ENCODE data around the gene SLC6A6.

Gene SLC6A6

DNA sequence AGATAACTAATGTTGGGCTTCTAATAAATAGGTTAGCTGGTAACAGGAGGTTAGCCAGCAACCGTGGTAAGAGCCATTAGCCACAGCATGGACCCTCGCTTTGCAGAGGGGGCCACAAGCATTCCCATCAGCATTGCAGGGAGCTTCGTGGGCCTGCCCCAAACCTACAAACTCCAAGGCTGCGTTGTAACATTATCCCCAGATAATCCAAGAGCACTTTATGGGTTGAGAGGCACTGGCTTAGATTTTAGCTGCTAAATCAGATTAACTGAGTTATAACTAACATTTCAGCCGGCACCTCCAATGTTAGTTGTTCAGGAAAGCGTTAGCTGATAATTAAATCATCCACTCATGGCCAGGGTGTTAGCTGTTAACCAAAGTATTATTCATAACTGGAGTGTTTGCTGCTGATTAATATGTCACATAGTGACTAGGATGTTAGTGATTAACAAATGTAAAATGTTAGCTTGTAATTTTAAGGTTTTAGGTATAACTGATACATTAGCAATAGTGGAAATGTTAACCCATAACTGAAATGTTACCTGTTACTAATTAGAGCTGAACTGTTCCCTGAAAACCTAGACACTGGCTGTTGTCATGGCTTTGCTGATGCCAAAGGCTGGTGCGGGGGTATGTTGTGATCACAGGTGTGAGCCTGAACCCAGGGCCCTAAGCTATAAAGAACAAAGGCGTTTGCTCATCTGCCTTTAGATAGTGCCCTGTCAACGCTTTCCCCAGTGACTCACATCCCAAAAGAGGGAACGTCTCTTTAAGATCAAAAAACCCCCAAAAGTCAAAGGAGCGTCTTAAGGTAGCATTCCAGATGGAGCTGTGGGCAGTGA is 56.2 kb downstream of the SLC6A6 start:
- DNase-seq (ENCODE audit: low read depth, low spot score), result no peak
- no peak overlapping the region for H3K4me3 ChIP-seq (ENCODE audit: low read length)

GRCh38 chr3:14459384-14459783 is 57.0 kb downstream of the SLC6A6 start:
- no peak overlapping the region for H3K4me3 ChIP-seq (ENCODE audit: low read length)
- no peak for DNase-seq (ENCODE audit: low read depth, low spot score)

DNA sequence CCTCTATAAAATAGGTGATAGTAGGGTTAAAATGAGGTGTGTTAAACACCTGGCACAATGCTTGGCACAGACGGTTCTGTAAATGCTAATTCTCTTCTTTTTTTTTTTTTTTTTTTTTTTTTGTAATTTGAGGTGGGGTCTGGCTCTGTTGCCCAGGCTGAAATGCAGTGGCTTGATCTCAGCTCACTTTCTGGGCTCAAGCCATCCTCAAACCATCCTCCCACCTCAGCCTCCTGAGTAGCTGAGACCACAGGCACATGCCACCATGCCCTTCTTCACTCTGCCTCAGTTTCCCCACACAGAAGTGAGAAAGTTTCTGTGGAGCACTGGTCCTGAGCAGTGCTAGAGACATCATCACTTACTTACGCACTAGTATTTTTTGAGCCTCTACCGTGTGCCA is 57.4 kb downstream of the SLC6A6 start:
- H3K4me3 ChIP-seq (ENCODE audit: low read length), result no peak overlapping the region
- no peak for DNase-seq (ENCODE audit: low read depth, low spot score)

DNA sequence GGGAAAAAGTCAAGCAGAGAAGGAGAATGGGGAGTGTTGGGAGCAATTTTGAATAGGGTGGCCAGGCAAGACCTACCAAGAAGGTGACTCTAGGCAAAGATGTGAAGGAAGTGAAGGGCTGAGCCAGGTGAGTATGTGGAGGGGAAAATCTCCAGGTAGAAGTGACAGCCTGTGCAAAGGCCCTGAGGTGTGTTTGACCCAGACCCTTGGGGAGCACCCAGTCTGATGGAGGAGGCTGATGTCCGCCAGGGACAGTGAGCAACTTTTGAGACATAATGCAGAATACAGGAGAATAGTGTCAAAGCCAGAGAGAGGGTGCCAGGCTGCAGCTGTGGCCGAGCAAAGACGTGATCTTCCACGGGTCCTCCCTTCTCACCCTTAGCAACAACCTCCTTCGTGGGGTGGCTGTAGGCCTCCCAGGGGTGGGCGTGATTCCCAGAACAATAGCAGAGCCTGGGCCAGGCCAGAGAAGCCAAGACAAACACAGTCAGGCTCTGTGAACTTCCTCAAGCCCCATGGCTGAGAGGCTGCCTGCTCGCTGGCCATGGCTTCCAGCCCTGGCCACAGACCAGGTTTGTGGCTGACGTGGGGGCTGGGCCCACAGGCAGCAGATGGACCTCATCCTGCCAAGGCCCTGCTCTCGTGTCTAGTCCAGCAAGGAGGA is 58.1 kb downstream of the SLC6A6 start:
- DNase-seq (ENCODE audit: low read depth, low spot score), result no peak
- no peak overlapping the region for H3K4me3 ChIP-seq (ENCODE audit: low read length)

- no peak overlapping the region for H3K4me3 ChIP-seq (ENCODE audit: low read length)
- no peak for DNase-seq (ENCODE audit: low read depth, low spot score)
Observed at GRCh38 chr3:14461006-14461747, 58.8 kb downstream of the SLC6A6 start.

DNA sequence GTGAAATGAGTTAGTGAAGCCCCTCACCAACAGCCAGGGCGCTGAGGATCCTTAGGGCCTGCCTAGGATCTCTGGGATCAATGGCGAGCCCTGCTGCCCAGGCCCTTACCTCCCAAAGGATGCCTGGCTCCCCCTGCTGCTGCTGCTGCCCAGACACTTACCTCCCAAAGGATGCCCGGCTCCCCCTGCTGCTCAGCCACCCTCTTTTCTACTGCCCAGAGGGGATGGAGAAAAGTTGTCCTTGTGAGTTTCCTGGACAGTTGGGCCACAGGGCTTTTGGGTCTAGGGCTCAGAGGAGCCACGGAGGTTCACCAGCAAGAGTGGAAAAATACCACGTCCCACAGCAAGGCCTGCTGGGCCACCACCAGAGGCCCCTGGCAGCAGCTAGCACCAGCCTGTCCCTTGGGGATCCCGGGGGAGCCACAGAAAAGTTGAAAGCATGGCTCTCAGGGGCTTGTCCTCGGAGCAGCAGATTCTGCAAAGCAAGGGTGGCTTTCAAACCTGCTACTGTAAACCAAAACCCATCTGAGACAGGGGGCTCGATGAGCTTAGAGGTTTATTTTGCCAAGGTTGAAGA is 59.4 kb downstream of the SLC6A6 start:
- H3K4me3 ChIP-seq (ENCODE audit: low read length), result no peak overlapping the region
- DNase-seq (ENCODE audit: low read depth, low spot score), result no peak

- DNase-seq (ENCODE audit: low read depth, low spot score), result no peak
- no peak overlapping the region for H3K4me3 ChIP-seq (ENCODE audit: low read length)
Observed at GRCh38 chr3:14462738-14463137, 60.3 kb downstream of the SLC6A6 start.

DNA sequence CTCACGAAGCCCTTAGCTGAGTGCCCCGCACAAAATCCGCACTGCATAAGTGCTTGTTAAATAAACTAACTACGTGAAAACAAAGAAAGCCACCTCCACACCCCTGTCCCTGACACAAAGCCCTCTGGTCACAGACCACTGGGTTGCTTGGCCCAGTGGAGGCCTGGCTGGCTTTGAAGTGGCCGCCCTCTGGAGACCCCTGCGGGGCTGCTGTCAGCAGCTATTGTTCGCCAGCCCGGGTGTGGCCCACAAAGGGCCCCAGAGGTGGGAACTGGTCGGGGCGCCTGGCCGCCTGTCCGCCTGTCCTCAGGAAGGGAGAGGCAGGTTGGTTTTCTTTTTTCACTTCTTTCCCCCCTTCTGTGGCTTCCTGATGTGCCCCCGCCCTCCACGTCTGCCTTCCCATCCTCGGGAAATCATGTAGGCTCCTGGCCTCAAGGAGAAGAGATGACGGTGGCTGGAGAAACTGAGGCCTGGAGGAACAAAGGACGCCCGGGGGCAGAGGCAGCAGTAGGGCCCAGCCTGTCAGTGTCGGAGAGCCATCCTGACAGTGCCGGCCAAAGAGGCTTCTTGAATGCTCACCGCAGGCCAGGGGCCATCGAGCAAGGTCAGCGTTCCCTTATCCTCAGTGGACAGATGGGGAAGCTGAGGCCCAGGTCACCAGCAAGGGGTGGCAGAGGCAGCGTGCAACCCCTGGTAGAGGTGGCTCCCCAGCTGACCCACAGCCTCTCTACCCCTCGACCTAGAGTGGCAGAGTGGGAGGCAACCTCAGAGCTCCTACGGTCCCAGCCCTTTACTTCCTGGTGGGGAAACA is 61.1 kb downstream of the SLC6A6 start:
- no peak overlapping the region for H3K4me3 ChIP-seq (ENCODE audit: low read length)
- DNase-seq (ENCODE audit: low read depth, low spot score), result no peak

- H3K4me3 ChIP-seq (ENCODE audit: low read length), result no peak overlapping the region
- DNase-seq (ENCODE audit: low read depth, low spot score), result no peak
Observed at GRCh38 chr3:14464141-14464465, 61.7 kb downstream of the SLC6A6 start.

GRCh38 chr3:14464521-14464920 is 62.1 kb downstream of the SLC6A6 start:
- no peak for DNase-seq (ENCODE audit: low read depth, low spot score)
- H3K4me3 ChIP-seq (ENCODE audit: low read length), result no peak overlapping the region

- no peak for DNase-seq (ENCODE audit: low read depth, low spot score)
Observed at GRCh38 chr3:14465425-14465824, 63.0 kb downstream of the SLC6A6 start.

GRCh38 chr3:14466179-14466903 is 63.9 kb downstream of the SLC6A6 start:
- DNase-seq (ENCODE audit: low read depth, low spot score), result no peak
- H3K4me3 ChIP-seq (ENCODE audit: low read length), result no peak overlapping the region

More at GRCh38 chr3:14465425-14465824, 63.0 kb downstream of the SLC6A6 start:
- no peak overlapping the region for H3K4me3 ChIP-seq (ENCODE audit: low read length)

DNA sequence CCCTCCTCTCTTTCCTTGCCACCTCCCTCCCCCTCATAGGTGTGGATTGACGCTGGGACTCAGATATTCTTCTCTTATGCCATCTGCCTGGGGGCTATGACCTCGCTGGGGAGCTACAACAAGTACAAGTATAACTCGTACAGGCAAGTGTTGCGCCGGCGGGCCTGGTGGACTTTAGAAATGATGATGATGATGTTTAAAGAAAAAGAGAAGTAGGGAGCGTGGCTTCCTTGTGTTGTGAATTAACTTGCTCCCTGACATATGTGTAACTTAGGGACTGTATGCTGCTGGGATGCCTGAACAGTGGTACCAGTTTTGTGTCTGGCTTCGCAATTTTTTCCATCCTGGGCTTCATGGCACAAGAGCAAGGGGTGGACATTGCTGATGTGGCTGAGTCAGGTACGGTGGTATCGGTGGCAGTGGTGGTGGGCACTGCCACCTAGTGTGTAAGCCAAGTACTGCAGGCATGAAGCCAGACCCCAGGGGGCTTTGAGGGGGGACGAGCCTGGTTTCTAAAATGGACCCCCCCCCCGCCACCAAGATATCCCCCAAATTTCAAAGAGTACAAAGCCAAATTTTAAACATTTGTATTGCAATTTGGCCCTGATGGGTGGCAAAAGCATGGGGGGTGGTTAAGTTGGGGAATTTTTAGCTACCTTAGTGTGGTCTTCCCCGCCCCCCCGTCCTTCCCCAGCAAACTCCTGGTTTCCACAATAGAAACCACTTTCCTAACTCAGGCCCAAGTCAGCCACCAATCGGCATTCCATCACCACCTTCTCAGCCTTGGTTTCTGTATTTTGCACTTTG is 65.6 kb downstream of the SLC6A6 start:
- no peak overlapping the region for H3K4me3 ChIP-seq (ENCODE audit: low read length)
- DNase-seq (ENCODE audit: low read depth, low spot score), result no peak

GRCh38 chr3:14468621-14468981 is 66.2 kb downstream of the SLC6A6 start:
- no peak for DNase-seq (ENCODE audit: low read depth, low spot score)
- H3K4me3 ChIP-seq (ENCODE audit: low read length), result no peak overlapping the region

- no peak overlapping the region for H3K4me3 ChIP-seq (ENCODE audit: low read length)
- no peak for DNase-seq (ENCODE audit: low read depth, low spot score)
Observed at GRCh38 chr3:14470461-14470860, 68.1 kb downstream of the SLC6A6 start.

DNA sequence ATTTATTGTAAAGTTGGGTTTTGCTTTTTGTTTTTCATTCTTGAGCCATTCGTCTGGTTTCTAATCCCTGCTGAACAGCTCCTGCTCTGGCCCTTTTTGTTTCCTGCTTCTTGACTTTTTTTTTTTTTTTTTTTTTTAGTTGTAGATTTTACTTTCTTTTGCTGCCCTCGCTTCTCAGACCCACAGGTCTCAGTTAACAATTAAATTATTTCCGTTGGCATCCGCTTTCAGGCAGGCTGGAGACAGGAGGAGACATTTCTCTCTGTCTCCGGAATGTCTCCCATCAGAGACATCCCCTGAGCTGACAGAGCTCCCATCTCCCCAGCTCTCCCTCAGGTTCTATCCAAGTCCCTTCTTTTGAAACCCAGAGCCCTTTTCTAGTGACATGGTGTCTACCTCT is 68.6 kb downstream of the SLC6A6 start:
- H3K4me3 ChIP-seq (ENCODE audit: low read length), result no peak overlapping the region
- DNase-seq (ENCODE audit: low read depth, low spot score), result no peak

- no peak for DNase-seq (ENCODE audit: low read depth, low spot score)
Observed at GRCh38 chr3:14471690-14472089, 69.3 kb downstream of the SLC6A6 start.

More at GRCh38 chr3:14471690-14472089, 69.3 kb downstream of the SLC6A6 start:
- no peak overlapping the region for H3K4me3 ChIP-seq (ENCODE audit: low read length)
